Measurements from ENCODE around the gene SDF4. TPM values are rescaled to one million over a fixed set of nuclear protein-coding genes. Genes with fewer than 3 reads are reported as not detected.
"Not testable (repeated sequence)": the region's sequence is repeated elsewhere in the genome, so short reads cannot be mapped to it uniquely, and the experiment has no call there.

SDF4 gene
- total RNA-seq, 1 experiment from 2014 or later = 74.4 TPM

- DNase-seq (ENCODE audit: low read depth) = no peak
Measured at GRCh38 chr1:1178794-1179331, 52.9 kb downstream of the SDF4 start.

GRCh38 chr1:1177452-1178206 lies 54.2 kb downstream of the SDF4 start:
- DNase-seq (ENCODE audit: low read depth) = no peak

DNA sequence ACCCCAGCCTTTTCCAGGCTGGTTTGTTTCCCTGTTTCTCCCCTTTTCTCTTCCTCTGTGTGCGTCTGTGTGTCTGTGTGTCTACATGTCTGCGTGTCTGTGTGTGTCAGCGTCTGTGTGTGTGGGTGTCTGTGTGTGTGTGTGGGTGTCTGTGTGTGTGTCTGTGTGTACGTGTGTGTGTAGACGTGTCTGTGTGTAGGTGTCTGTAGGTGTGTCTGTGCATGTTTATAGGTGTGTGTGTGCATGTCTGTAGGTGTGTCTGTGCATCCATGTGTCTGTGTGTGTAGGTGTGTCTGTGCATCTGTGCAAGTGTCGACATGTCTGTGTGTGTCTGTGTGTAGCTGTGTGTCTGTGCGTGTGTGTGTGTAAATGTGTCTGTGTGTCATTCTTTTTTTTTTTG lies 54.9 kb downstream of the SDF4 start:
- DNase-seq (ENCODE audit: low read depth) = no peak

- DNase-seq (ENCODE audit: low read depth) = not testable (repeated sequence)
Measured at GRCh38 chr1:1176063-1176761, 55.6 kb downstream of the SDF4 start.

GRCh38 chr1:1175221-1176062 lies 56.4 kb downstream of the SDF4 start:
- no peak for DNase-seq (ENCODE audit: low read depth)

- DNase-seq (ENCODE audit: low read depth) = no peak
Measured at GRCh38 chr1:1173793-1174415, 57.9 kb downstream of the SDF4 start, which contains the start of gene TTLL10. TTLL10 (plus strand) TSS chr1:1173880; CDS start chr1:1179216, 5,336 bp downstream.

DNA sequence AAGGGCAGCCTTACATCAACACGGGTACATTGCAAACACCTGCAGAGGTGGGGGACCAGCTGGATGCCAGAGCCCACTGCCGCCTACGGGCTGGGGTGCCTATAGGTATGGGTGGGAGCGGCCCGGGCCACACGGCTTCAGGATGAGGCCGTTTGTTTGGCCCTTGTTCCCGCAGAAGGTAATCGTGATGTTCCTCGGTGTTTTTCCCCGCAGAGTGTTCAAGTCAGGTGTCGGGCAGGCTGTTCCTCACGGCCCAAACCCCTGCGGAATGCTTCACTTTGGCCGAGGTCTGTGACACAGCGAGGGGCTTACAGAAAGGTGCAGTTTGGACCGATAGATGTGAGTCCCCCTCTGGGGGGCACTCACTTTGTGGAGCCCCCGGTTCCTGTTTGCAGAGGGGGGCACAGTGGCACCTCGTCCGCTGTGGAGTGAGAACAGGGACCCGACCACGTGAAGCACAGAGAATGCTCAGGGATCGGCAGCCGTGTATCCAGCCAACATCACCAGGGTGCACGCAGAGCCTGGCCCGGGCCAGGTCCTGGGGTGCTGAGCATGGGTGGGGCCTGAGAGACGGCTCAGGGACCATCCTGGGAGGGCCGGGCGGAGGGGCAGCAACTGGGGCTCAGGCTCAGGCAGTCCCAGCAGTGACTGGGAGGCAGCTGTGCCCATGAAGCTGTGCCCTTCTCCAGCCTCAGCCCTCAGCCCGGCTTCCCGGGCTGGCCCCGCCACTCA lies 58.6 kb downstream of the SDF4 start:
- DNase-seq (ENCODE audit: low read depth) = no peak

DNA sequence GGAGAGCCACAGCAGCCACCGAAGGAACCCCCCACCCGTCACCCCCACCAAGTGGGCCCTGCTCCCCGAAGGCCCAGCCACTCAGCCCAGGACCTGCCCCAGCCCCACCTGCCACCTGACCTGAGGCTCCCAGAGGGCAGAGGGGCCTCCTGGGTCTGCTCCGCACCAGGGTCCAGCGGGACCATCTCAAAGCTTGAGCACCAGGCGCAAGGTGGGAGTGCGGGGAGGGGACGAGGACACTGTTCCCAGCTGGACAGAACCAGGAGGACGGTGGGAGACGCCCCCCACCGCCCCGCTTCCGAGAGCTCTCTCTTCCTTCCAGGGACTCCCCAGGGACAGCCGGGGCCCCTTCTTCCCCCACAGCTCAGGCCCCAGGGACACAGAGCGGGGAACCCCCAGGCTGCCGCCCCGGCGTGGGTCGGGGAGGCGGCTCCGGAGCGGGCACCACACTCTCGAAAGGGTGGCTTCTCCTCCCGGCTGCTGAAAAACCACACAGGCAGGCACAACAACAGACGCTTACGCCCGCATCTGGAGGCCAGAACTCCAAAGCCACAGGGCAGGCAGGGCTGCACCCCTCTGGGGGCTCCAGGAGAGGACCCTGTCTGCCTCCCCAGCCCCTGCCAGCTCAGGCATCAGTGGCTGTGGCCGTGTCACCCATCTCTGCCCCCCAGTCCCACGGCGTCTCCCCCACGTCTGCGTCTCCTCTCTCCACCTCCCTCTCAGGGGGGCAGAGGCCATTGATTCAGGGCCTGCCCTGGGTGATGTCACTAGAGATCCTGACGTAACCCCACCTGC lies 60.1 kb downstream of the SDF4 start:
- no peak for DNase-seq (ENCODE audit: low read depth)

- no peak for DNase-seq (ENCODE audit: low read depth)
Measured at GRCh38 chr1:1171161-1171545, 60.6 kb downstream of the SDF4 start.

- no peak for DNase-seq (ENCODE audit: low read depth)
Measured at GRCh38 chr1:1170215-1171091, 61.3 kb downstream of the SDF4 start.

DNA sequence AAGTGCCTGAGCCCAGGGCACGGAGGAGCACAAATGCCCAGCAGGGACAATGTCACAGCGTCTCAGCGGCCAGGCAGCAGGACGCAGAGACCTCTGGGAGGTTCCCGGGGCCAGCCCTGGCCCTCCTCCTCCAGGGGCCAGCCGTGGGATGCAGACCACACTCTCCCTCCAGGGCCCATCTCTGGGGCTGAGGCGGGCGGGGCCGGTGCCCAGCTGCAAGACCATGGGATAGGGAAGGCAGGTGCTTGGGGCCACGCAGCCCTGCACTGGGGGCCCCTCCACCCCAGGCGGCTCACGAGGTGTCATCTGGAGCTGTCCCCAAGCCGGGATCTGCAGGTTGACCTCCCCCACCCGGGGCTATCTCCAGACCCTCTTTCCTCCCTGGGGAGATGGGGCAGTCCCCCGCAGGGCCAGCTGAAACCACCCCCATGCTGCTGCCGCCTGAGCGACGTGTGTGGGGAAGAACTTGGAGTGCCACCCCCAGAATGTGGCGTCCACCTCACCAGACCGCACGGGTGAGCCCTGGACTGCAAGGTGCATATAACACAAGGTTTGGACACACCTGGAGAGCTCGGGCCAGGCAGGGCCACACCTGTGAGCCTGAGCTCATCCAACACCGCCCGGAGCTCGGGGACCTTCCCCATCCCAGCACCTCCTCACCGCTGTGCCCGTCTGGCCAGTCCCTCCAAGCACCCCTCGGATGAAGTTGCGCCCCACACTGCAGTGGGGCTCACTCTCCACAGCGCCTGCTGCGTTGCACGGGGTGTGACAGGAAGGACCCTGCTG lies 62.2 kb downstream of the SDF4 start:
- DNase-seq (ENCODE audit: low read depth) = no peak

GRCh38 chr1:1168451-1169411 lies 63.1 kb downstream of the SDF4 start:
- no peak for DNase-seq (ENCODE audit: low read depth)

DNA sequence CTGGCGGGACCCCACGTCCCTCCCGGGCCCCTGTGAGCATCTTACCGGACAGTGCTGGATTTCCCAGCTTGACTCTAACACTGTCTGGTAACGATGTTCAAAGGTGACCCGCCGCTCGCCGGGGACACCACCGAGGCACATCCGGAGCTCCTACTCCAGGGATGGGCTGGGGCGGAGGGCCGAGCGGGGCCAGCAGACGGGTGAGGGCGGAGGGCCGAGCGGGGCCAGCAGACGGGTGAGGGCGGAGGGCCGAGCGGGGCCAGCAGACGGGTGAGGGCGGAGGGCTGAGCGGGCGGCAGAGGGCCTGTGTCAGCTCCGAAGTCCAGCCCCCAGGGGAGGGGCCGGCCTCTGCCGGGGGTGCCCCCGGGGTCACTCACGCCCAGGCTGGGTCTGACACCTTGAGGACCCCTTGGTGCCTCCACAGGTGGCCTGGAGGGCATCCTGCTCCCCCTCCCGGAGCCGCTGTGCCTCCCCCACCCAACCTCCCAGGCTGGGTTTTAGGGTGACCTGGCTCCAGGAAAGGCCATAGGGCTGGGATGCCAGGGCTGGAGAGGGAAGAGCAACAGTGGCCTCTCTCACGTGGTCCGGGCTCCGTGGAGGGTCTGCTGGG lies 63.9 kb downstream of the SDF4 start:
- DNase-seq (ENCODE audit: low read depth) = no peak

DNA sequence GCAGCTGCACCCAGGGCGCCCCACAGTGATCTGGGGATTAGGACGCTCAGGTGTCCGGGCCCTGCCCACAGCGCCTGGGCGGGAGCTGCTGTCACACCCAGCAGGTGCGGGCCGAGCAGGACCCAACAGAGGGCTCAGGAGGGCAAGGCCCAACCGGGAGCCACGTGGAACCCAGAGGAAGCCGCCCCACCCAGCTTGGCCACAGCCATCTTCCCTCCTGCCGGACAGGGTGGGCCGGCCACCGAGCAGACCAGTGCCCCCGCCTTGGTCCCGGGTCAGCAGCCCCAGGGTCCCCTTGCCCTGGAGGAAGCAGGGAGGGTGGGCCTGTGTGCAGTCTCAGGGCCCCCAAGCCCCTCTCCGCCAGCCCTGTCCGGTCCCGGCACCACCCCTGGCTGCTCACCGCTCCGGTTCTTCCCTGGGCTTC lies 64.4 kb downstream of the SDF4 start:
- DNase-seq (ENCODE audit: low read depth) = no peak
